Activated CD4-positive, alpha-beta T cell treated with anti-CD3 and anti-CD28 coated beads, Interleukin-2, amount 50 U/mL, for 24 hours (primary cell): ENCODE data around the gene CREBRF.
"Not testable (repeated sequence)": the region's sequence is repeated elsewhere in the genome, so short reads cannot be mapped to it uniquely, and the experiment has no call there.

Experiments used
- DNase-seq, 2 donors: peaks; one replicate each; pipeline ENCODE4 v3.0.0-alpha.2; 2020; ENCODE audit warnings: low read depth in 1 of 2, low spot score in 1 of 2

CREBRF gene

DNA sequence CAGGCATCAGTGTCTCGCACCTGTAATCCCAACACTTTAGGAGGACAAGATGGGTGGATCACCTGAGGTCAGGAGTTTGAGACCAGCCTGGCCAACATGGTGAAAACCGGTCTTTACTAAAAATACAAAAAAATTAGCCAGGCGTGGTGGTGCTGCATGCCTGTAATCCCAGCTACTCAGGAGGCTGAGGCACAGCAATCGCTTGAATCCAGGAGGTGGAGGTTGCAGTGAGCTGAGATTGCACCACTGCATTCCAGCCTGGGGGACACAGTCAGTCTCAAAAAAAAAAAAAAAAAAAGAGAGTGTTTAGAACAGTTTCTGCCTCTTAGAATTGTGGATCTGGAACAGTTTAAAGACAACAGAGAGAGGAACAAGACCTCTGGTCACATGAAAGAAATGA lies 20.3 kb downstream of the CREBRF start:
- not testable (repeated sequence) for DNase-seq

DNA sequence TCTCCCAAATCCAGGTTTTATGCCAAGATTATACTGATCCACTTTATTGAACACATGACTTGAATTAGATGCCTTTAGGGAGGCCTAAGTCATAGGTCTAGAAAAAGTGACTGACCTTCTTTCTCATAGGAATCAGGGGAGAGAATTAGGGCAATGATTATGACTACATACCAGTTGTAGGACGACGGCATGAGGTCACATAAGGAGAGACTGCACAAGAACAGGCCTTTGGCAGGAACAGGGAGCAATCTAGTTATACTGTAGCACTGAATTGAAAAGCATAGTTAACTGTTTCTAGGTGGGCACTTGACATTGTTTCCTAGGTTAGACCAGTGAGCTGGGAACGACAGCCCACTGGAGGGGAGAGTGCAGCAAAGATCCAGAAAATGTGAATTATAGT lies 22.7 kb downstream of the CREBRF start:
- DNase-seq = no peak

GRCh38 chr5:173089581-173089980 lies 33.4 kb downstream of the CREBRF start:
- DNase-seq = no peak

DNA sequence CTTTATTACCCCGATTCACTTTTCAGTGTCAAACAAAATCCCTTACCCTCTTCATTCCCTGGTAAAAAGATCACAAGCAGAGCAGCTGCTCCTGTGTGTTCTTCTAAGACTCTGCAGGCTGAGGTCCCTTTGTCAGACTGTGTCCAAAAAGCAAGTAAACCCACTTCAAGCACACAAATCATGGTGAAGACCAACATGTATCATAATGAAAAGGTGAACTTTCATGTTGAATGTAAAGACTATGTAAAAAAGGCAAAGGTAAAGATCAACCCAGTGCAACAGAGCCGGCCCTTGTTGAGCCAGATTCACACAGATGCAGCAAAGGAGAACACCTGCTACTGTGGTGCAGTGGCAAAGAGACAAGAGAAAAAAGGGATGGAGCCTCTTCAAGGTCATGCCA lies 34.5 kb downstream of the CREBRF start:
- DNase-seq = no peak

DNA sequence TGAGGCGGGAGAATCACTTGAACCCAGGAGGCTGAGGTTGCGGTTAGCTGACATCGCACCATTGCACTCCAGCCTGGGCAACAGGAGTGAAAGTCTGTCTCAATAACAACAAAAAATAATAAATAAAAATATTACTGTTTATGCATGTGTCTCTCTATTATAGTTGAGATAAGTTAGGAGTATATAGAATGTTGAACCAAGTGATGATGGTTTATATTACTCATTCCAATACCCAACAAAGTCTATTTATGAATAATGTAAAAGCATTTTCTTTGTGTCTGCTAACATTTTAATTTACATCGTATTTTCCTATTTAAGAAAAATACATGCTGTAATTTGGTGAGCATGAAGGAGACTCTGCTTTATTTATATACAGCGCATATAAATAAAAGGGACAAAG lies 35.8 kb downstream of the CREBRF start:
- DNase-seq = no peak

- DNase-seq = no peak
Measured at GRCh38 chr5:173093606-173094005, 37.5 kb downstream of the CREBRF start.

GRCh38 chr5:173094012-173094661 lies 38.0 kb downstream of the CREBRF start:
- no peak for DNase-seq

GRCh38 chr5:173098787-173099186 lies 42.6 kb downstream of the CREBRF start:
- DNase-seq = no peak

DNA sequence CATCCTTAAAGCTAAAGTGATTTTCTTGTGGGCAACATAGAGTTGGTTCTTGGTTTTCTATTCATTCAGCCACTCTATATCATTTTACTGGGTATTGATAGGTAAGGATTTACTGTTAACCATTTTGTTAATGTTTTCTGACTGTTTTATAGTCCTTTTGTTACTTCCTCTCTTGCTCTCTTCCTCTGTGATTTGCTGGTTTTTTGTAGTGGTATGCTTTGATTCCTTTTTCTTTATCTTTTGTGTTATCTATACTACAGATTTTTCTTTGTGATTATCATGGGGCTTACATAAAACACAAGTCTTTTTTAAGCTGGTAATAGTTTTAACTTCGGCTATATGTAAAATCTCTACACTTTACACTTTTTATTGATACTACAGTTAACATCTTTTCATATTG lies 43.3 kb downstream of the CREBRF start:
- no peak for DNase-seq

DNA sequence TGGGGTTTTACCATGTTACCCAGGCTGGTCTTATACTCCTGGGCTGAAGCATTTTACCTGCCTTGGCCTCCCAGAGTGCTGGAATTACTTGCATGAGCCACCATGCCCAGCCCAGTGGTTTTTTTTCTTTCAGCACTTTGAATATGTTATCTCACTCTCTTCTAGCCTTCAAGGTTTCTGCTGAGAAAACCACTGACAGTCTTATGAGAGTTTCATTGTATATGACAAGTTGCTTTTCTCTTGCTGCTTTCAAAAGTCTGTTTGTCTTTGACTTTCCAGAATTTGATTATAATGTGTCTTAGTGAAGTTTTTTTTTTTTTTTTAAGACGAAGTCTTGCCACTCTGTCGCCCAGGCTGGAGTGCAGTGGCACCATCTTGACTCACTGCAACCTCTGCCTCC lies 45.1 kb downstream of the CREBRF start:
- DNase-seq = no peak

DNA sequence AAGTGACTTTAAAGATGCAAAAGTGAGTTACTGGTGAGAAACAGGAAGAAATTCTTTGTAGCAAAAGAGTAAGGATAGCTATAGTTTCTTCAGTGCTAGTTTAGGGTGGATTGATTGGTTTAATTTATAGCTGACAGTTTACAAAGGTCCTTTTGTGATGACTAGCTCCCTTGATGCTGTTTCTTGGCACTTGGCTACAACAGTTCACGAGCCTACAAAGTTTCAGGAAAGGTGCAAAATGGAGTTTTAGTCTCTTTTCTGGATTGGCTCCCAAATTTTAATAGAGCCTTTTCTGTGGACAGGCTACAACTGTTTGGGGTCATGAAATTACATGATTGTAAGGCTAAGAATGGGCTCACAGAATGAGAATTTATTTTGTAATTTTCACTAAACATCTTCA lies 47.3 kb downstream of the CREBRF start:
- no peak for DNase-seq

DNA sequence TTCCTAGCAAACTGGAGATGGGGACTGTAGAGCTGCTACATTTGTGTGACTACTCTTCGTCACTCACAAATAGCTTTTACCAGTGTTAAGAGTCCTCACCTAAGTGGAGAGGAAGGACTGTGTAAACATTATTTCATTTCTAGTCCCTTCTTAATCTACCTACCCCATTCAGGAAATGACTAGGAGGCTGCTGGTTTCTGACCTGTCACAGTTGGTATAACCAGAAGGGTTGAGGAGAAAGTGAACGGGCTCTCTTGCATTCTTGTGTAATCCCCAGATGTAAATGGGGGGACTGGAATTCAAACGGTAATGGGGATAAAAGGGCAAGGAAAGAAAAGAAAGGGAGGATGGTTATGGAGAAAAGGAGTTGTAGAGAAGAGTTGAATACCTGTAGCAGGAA lies 52.8 kb downstream of the CREBRF start:
- DNase-seq = no peak

DNA sequence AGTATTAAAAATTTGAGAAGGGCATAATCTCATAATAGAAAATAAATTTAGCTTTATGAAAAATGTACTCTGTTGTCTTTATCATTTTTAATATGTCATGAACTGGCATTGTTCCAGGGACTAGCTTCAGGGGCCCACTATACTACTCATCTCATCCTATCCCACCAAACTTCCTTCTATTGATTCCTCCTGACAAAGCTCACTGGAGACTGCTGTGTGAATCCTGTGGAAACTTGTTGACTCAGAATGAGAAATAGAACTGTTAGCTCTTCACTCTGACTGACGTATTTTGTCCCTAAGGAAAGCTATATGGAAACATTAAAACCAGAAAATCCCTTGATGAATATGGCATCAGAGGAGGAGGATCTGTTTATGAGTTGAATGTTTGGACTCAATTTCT lies 58.4 kb downstream of the CREBRF start:
- DNase-seq = no peak

DNA sequence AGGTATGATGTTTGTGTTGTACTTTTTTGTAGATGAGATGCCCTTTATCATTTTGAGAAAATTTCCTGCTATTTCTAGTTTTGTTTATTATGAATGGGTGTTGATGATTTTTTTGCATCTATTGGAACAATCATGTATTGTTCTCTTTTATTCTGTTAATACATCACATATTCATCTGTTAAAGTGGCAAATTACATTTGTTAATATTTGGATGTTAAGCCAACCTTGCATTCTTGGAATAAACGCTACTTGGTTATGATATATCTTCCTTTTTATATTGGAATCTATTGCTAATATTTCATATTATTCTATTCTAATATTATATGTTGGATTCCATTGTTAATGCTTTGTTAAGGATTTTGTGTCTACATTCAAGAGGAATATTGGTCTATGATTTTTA lies 63.6 kb downstream of the CREBRF start:
- no peak for DNase-seq

GRCh38 chr5:173123416-173123815 lies 67.3 kb downstream of the CREBRF start:
- no peak for DNase-seq

DNA sequence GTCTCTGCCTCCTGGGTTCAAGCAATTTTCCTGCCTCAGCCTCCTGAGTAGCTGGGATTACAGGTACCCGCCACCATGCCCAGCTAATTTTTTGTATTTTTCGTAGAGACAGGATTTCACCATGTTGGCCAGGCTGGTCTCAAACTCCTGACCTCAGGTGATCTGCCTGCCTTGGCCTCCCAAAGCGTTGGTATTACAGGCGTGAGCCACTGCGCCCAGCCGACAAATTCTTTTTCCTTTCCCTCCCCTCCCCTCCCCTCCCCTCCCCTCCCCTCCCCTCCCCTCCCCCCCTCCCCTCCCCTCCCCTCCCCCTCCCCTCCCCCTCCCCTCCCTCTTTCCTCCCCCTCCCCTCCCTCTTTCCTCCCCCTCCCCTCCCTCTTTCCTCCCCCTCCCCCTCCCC lies 76.0 kb downstream of the CREBRF start:
- DNase-seq = not testable (repeated sequence)

- DNase-seq = no peak
Measured at GRCh38 chr5:173138707-173139106, 82.6 kb downstream of the CREBRF start.

DNA sequence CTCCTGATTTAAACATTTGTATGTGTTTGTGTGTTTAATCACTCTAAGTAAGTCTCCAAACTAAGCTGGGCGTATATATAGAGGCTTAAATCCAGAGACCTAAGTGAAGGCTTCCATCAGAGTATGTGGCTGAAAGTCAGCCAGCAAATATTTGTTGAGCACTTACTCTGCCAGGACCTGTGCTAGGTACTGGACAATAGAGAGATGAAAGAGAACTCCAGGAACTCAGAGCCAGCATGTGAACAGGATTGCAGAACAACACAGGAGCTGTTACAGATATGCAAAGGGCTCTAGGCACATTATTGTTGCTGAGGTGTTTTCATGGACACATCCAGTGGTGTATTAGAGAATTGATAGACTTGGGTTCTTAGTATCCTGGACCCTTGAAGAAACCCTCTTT lies 83.5 kb downstream of the CREBRF start:
- no peak for DNase-seq

GRCh38 chr5:173140769-173141168 lies 84.6 kb downstream of the CREBRF start:
- no peak for DNase-seq

DNA sequence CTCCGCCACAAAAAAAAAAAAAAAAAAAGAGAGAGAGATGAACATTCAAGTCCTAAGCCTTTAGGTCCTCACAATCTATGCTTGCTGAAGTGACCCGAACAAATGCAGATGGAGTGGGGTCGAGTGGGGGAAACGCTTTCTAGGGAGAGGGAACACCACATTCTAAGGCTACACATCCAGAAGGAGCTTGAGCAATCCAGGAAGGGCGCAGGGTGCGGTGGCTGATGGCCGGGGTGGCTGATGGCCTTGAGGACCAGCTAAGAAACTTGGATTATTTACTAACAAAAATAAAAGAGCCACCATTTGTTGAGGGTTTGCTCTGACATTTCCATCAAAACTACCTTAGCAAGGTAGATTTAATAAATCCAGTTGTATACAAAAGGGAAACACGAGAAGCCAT lies 87.4 kb downstream of the CREBRF start:
- no peak for DNase-seq

DNA sequence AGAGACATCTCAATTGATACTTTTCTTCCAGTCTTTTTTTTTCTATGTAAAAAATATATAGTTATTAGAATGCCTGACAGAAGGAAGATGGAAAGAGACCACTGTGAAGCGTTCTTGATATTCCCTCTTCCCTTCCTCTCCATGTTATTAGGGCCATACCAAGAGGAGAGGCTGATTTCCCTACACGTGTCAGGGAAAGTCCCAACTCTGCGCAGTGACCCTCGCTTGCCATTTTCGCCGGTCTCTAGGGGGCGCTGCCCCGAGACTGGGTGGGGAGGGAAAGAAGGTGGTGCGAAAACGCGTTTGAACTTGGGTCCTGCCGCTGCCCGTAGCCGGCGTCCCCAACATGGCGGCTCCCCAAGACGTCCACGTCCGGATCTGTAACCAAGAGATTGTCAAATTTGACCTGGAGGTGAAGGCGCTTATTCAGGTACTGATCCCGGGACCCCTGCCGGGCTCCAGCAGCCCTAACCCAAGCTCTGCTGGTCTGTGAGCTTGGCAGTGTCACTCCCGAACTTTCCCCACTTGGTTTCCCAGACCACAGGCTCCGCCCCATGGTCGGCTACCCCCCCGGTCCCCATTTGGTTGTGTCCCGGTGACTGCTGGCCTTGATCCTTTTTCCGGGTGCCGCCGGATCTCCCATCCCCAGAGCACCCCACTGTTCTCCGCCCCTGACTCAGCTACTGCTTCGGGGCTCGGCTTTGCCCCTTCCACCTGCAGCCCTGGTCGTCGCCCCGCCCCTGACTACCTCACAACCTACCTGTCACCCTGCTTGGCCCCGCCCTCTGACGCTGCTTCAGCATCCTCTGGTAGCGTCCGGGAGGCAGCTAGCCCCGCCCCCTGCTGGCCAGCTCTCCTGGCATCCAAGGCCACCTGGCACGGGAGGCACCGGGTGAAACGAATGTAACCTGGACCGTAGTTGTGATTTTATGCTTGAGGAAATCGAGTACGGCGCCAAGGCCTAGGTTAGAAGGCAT lies 88.3 kb downstream of the CREBRF start, which contains the start of gene BNIP1:
Gene BNIP1, plus strand, starts transcription at position 332 of the 977 bp plus-strand sequence. Its CDS starts 15 bp downstream, at position 347.
- DNase-seq = peak; percentile 95 to 96

DNA sequence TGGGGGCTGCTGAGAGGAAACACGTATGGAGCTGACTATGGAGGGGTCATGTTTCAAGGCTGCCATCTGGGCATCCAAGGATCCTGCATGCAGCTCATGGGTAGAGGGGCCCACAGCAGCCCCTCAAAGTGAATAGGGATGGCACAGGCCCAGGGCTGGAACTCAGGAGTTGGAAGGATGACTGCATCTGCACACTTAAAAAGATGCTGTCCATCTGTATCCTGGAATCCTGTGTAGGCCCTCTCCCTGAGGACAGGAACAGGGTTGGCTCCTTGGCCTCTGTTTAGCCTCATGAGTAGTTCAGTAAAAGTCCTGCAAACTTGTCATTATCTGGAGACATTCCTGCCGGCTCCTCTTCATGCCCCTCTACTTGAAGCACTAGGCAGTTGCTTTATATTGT lies 92.2 kb downstream of the CREBRF start:
- DNase-seq = no peak
